Right atrium auricular region (tissue), 2 donors: ENCODE measurements around the gene ZNF511. TPM values are rescaled to one million over a fixed set of nuclear protein-coding genes. Genes with fewer than 3 reads are reported as not detected.

ENCODE experiments used
- DNase-seq: peaks from one replicate; pipeline ENCODE4 v3.0.0-alpha.2; 2019; ENCODE audit warnings: low spot score
- H3K27ac ChIP-seq, 2 donors: fragments of 200-600 bp; sonication (generic); 1 replicate in 1 of 2; 2 replicates in 1 of 2; pipeline ENCODE4 v1.5.1; 2016 to 2019
- H3K27me3 ChIP-seq, 2 donors: fragments of 200-600 bp; sonication (generic); one replicate each; pipeline versions ENCODE4 v1.5.1 to v1.6.0; 2017 to 2019
- H3K36me3 ChIP-seq: fragments of 200-600 bp; sonication (generic); one replicate; pipeline ENCODE4 v1.5.1; 2016
- H3K4me1 ChIP-seq, 2 donors: fragments of 200-600 bp; sonication (generic); one replicate each; pipeline versions ENCODE4 v1.5.1 to v1.6.0; 2017 to 2019
- H3K4me3 ChIP-seq, 2 donors: fragments of 200-600 bp; sonication (generic); 1 replicate in 1 of 2; 2 replicates in 1 of 2; pipeline ENCODE4 v1.5.1; 2017 to 2019; ENCODE audit warnings: mild to moderate bottlenecking in 1 of 2, moderate library complexity in 1 of 2
- H3K9me3 ChIP-seq, 2 donors: fragments of 200-600 bp; sonication (generic); one replicate each; pipeline ENCODE4 v1.5.1; 2019
- total RNA-seq, 2 donors: library from RNA; depleted of rRNA; stranded (reverse); fragments of >200 nt; gene quantifications; one replicate each; pipeline ENCODE4 v1.1.0, GENCODE V29; 2016
- TF ChIP-seq, protein P1 (sequence below), 2 donors: fragments of 200-600 bp; sonication (generic); IDR thresholded peaks; one replicate each; pipeline ENCODE4 v1.5.1; 2019; ENCODE audit warnings: antibody characterized with exemption in 2 of 2

Gene ZNF511
- total RNA-seq, 2 donors from 2014 or later = 28.1 to 31.9 TPM

DNA sequence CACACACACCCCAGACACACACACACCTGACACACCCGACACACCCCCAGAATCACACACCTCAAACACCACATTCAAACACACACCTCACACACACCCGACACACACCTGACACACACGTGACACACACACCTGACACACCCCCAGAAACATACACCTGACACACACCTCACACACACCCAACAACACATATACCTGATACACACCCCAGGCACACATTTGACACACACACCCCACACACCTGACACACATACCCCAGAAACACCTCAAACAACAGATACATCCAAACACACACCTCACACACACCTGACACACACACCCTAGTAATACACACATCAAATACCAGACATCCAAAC, 28.6 kb downstream of the ZNF511 start:
- H3K4me3 ChIP-seq = no peak overlapping the region
- no peak overlapping the region for H3K27ac ChIP-seq
- H3K36me3 ChIP-seq = no peaks in the 10 kb centered on the region
- TF ChIP-seq, protein P1, sequence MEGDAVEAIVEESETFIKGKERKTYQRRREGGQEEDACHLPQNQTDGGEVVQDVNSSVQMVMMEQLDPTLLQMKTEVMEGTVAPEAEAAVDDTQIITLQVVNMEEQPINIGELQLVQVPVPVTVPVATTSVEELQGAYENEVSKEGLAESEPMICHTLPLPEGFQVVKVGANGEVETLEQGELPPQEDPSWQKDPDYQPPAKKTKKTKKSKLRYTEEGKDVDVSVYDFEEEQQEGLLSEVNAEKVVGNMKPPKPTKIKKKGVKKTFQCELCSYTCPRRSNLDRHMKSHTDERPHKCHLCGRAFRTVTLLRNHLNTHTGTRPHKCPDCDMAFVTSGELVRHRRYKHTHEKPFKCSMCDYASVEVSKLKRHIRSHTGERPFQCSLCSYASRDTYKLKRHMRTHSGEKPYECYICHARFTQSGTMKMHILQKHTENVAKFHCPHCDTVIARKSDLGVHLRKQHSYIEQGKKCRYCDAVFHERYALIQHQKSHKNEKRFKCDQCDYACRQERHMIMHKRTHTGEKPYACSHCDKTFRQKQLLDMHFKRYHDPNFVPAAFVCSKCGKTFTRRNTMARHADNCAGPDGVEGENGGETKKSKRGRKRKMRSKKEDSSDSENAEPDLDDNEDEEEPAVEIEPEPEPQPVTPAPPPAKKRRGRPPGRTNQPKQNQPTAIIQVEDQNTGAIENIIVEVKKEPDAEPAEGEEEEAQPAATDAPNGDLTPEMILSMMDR (IDR thresholded peaks at IDR 0.05) = no peak
- H3K27me3 ChIP-seq = peaks cover 29% of the 10 kb centered on the region in 2 donors
- DNase-seq = no peak
- no peaks in the 10 kb centered on the region for H3K9me3 ChIP-seq
- H3K4me1 ChIP-seq = peaks cover 0 to 24% of the 10 kb centered on the region in 2 donors

DNA sequence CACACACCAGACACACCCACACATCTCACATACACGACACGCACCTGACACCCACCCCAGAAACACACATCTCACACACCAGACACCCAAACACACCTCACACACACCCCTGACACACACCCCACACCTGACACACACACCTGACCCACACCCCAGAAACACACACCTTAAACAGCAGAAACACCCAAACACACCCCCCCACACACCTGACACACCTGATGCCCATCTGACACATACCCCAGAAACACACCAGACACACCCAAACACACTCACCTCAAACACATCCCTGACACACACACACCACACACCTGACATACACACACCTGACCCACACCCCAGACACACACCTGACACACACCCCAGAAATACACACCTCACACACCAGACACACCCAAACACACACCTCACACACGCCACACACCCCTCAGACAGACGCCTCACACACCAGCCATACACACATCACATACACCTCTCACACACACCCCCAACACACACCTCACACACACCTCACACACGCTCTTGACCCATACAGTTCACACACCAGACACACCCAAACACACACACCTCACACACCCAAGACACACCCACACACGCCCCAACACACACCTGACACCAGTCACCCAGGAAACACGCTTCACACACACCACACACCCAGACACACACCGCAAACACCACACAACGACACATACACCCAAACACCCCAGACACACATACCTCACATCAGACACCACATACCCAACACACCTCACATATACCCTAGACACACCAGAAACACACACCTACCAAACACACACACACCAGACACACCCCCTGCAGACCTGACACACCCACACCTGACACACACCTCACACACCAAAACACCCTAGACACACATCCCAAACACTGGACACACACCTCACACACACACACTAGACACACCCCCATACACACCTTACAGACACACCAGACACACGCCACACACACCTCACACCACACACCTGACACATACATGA, 29.7 kb downstream of the ZNF511 start:
- Histone ChIP-seq H3K9me3 (no peaks in the 10 kb centered on the region), H3K36me3 (no peaks in the 10 kb centered on the region), H3K4me1 (peaks cover 0 to 24% of the 10 kb centered on the region in 2 donors), H3K4me3 (no peak overlapping the region), H3K27ac (no peak overlapping the region), H3K27me3 (peaks cover 29 to 30% of the 10 kb centered on the region in 2 donors)
- TF ChIP-seq, protein P1 (IDR thresholded peaks at IDR 0.05) = no peak
- no peak for DNase-seq

DNA sequence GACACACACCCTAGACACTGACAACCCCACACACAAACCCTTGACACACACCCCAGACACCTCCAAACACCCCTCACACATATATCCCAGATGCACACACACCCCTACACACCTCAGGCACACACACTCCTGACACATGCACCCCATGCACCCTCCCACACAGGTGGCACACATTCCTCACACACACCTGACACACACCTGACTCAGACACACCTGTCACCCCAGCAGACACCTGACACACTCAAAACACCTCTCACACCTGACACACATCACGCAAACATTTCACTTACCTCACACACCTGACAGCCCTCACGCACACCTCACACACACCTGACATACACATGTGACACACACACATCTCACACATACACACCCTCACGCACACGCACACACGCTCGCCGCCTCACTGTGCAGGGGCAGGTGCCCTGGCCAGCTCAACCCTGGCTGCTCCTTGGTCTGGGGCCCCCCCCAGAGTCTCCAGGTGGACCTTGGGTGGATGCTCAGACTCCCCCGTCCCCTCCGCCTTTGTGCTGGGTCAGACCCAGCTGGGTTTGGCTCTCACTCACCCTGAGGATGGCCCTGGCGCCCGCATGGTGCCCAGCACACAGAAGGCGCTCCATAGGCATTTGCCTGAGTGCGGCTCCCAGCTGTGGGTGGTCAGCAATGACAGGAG, 31.1 kb downstream of the ZNF511 start:
- TF ChIP-seq, protein P1 (IDR thresholded peaks at IDR 0.05) = no peak
- no peaks in the 10 kb centered on the region for H3K36me3 ChIP-seq
- no peak overlapping the region for H3K4me3 ChIP-seq
- no peaks in the 10 kb centered on the region for H3K9me3 ChIP-seq
- no peak for DNase-seq
- peaks cover 0 to 21% of the 10 kb centered on the region in 2 donors for H3K4me1 ChIP-seq
- no peak overlapping the region for H3K27ac ChIP-seq
- peaks cover 26 to 30% of the 10 kb centered on the region in 2 donors for H3K27me3 ChIP-seq

DNA sequence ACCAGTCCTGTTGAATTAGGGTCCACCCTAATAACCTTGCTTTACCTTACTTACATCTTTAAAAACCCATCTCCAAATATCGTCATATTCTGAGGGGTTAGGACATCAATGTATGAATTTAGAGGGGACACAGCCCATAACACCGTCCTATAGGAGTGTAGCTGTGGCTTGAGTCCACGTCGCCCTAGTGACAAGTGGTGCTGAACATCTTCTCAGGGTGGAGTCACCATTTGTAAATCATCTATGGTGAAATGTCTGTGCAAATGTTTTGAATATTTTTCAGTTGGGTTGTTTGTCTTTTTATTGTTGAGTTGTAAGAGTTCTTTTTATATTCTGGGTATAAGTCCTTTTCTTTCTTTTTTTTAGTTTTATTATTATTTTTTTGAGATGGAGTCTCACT, 33.3 kb downstream of the ZNF511 start:
- DNase-seq = no peak
- Histone ChIP-seq H3K27me3 (peaks cover 7 to 11% of the 10 kb centered on the region in 2 donors), H3K36me3 (no peaks in the 10 kb centered on the region), H3K27ac (no peak overlapping the region), H3K4me3 (no peak overlapping the region), H3K4me1 (no peaks in the 10 kb centered on the region), H3K9me3 (no peaks in the 10 kb centered on the region)
- TF ChIP-seq, protein P1 (IDR thresholded peaks at IDR 0.05) = no peak

DNA sequence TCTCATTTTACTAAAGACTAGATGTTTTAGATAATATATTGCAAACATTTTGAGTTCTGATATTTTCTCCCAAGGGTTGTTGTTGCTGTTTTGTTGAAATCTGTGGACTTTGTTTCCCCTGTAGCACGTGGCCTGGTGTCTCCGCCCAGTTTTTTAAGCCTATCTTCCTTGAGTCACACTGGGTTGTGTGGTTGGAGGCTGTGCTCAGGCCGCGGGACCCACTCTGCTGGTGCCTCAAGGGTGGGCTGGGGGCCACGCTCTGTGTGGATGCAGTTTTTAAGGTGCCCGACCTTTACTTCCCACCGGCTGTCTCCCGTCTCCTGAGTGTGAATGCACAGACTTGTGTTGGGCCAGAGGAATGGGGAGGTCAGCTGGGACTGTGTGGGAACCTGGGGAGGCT, 34.2 kb downstream of the ZNF511 start:
- no peaks in the 10 kb centered on the region for H3K9me3 ChIP-seq
- H3K4me3 ChIP-seq = no peak overlapping the region
- TF ChIP-seq, protein P1 (IDR thresholded peaks at IDR 0.05) = no peak
- peaks cover 4 to 7% of the 10 kb centered on the region in 2 donors for H3K27me3 ChIP-seq
- no peak for DNase-seq
- no peaks in the 10 kb centered on the region for H3K36me3 ChIP-seq
- no peaks in the 10 kb centered on the region for H3K4me1 ChIP-seq
- no peak overlapping the region for H3K27ac ChIP-seq
